Keratinocyte (primary cell): ENCODE data around the gene SCAF8. TPM values are rescaled to one million over a fixed set of nuclear protein-coding genes. Genes with fewer than 3 reads are reported as not detected.

ENCODE experiments used
- DNase-seq: peaks from one replicate; pipeline ENCODE4 v3.0.0-alpha.2; 2011; ENCODE audit warnings: low read depth, missing footprints, low spot score
- FAIRE-seq: peaks from 2 replicates; lab custom pipeline; 2011; peaks lifted over from hg19 to GRCh38; lab: Jason Lieb, UNC
- H2AFZ ChIP-seq: 2 replicates; pipeline ENCODE4 v1.6.0; 2012; ENCODE audit warnings: low read length, control low read depth, inconsistent platforms; ENCODE audit not compliant: control insufficient read depth
- H3K27ac ChIP-seq: 2 replicates; pipeline ENCODE4 v1.5.1; 2011; ENCODE audit warnings: low read length; ENCODE audit not compliant: control insufficient read depth, insufficient read depth
- H3K27me3 ChIP-seq: 3 replicates; pipeline ENCODE4 v1.6.0; 2011; ENCODE audit warnings: low read length; ENCODE audit not compliant: control insufficient read depth, insufficient read depth; ENCODE audit errors: extremely low read depth
- H3K36me3 ChIP-seq, 2 experiments: 2 replicates in 1 of 2; 3 replicates in 1 of 2; pipeline ENCODE4 v1.5.1; 2011; ENCODE audit warnings: low read length in 2 of 2, mild to moderate bottlenecking in 1 of 2; ENCODE audit not compliant: control insufficient read depth in 2 of 2, insufficient read depth in 2 of 2; ENCODE audit errors: extremely low read depth in 1 of 2
- H3K4me1 ChIP-seq: 3 replicates; pipeline ENCODE4 v1.5.1; 2011; ENCODE audit warnings: low read length; ENCODE audit not compliant: control insufficient read depth, insufficient read depth; ENCODE audit errors: extremely low read depth
- H3K4me2 ChIP-seq: 3 replicates; pipeline ENCODE4 v1.6.0; 2011; ENCODE audit warnings: low read depth, low read length; ENCODE audit not compliant: control insufficient read depth, insufficient read depth; ENCODE audit errors: extremely low read depth
- H3K4me3 ChIP-seq, 3 experiments: fragments of 200-600 bp in 1 of 3; sonication (generic) in 1 of 3; 2 replicates in 2 of 3; 3 replicates in 1 of 3; pipeline ENCODE4 v1.5.1; 2011 to 2016; ENCODE audit warnings: low read length in 3 of 3, mild to moderate bottlenecking in 3 of 3, control low read depth in 2 of 3, inconsistent platforms in 1 of 3, low read depth in 1 of 3, mixed read lengths in 1 of 3, mixed run types in 1 of 3, moderate library complexity in 1 of 3; ENCODE audit not compliant: control insufficient read depth in 2 of 3, insufficient read depth in 2 of 3; ENCODE audit errors: extremely low read depth in 1 of 3
- H3K79me2 ChIP-seq: 2 replicates; pipeline ENCODE4 v1.6.0; 2012; ENCODE audit warnings: low read length; ENCODE audit not compliant: control insufficient read depth, insufficient read depth
- H3K9ac ChIP-seq: 3 replicates; pipeline ENCODE4 v1.6.0; 2011; ENCODE audit warnings: low read length; ENCODE audit not compliant: control insufficient read depth, insufficient read depth; ENCODE audit errors: extremely low read depth
- H3K9me1 ChIP-seq: 3 replicates; pipeline ENCODE4 v1.6.0; 2011; ENCODE audit warnings: low read length; ENCODE audit not compliant: control insufficient read depth, insufficient read depth; ENCODE audit errors: extremely low read depth
- H3K9me3 ChIP-seq: 2 replicates; pipeline ENCODE4 v1.5.1; 2012; ENCODE audit warnings: low read depth, low read length; ENCODE audit not compliant: control insufficient read depth
- H4K20me1 ChIP-seq: 3 replicates; pipeline ENCODE4 v1.6.0; 2011; ENCODE audit warnings: low read length; ENCODE audit not compliant: control insufficient read depth, insufficient read depth; ENCODE audit errors: extremely low read depth
- EZH2 ChIP-seq: IDR thresholded peaks from one replicate; pipeline ENCODE4 v1.6.1; 2012; ENCODE audit warnings: inconsistent platforms, mild to moderate bottlenecking, low read length, moderate library complexity
- dilution Hi-C: fragments of 300-500 bp; cut with MboI; formaldehyde crosslinking; loops from one replicate; pipeline ENCODE4 v1.7.0; 2020; ENCODE audit warnings: low sequenced_read_pairs; ENCODE audit not compliant: extremely low pct_ligation_motif_present
- polyA plus RNA-seq, 5 experiments: library from polyadenylated mRNA; depleted of rRNA in 3 of 5; stranded (reverse) in 3 of 5; stranded (forward) in 1 of 5; unstranded in 1 of 5; fragments of >200 nt; gene quantifications; 1 replicate in 1 of 5; 2 replicates in 3 of 5; 3 replicates in 1 of 5; pipeline versions ENCODE4 v1.2.1 to v1.2.3, GENCODE V29; 2011 to 2012; ENCODE audit warnings: missing spikeins in 2 of 5, low read depth in 1 of 5, low replicate concordance in 1 of 5
- TF ChIP-seq, protein P1 (sequence below), 3 experiments: IDR thresholded peaks in 1 of 3; conservative IDR thresholded peaks in 1 of 3; optimal IDR thresholded peaks in 1 of 3; 2 replicates in 2 of 3; 3 replicates in 1 of 3; pipeline versions ENCODE3 to v1.5.1; 2011; ENCODE audit warnings: low read length in 3 of 3, mild to moderate bottlenecking in 3 of 3, moderate library complexity in 2 of 3, control low read depth in 1 of 3, inconsistent platforms in 1 of 3; ENCODE audit not compliant: insufficient read depth in 2 of 3; ENCODE audit errors: extremely low read depth in 1 of 3

The SCAF8 gene
- polyA plus RNA-seq, 1 donor (not counting 4 experiments of a cell fraction or from before 2014, with no cell fraction given): 19.1 TPM

DNA sequence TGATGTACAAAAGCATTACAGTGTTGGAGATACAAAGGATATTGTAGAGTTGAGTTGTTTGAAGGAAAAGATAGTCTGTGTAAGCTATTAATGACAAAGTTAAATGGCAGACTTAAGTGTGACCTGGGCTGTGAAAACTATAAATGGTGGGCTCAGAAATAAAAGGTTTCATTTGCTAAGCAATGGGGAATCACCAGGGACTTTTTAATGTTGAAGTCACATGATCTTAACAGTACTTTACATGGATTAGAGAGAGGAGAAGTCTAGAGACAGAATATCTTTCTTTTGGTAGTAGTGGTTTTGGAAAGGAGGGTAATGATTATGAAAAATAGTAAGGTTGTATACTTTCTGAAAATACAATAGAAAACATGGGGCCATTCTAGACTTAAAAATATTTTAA lies 67.1 kb downstream of the SCAF8 start:
- Histone ChIP-seq H4K20me1 (no peaks in the 10 kb centered on the region), H3K36me3 (peaks cover 1 to 3% of the 10 kb centered on the region in 2 experiments), H3K9me1 (no peaks in the 10 kb centered on the region), H3K9ac (no peak overlapping the region), H3K27ac (no peak overlapping the region), H2AFZ (no peak overlapping the region), H3K4me3 (no peak overlapping the region), H3K4me2 (no peak overlapping the region), H3K79me2 (peaks cover 10% of the 10 kb centered on the region), H3K4me1 (no peaks in the 10 kb centered on the region), H3K27me3 (no peaks in the 10 kb centered on the region), H3K9me3 (no peaks in the 10 kb centered on the region)
- TF ChIP-seq EZH2: no peak
- TF ChIP-seq, protein P1, sequence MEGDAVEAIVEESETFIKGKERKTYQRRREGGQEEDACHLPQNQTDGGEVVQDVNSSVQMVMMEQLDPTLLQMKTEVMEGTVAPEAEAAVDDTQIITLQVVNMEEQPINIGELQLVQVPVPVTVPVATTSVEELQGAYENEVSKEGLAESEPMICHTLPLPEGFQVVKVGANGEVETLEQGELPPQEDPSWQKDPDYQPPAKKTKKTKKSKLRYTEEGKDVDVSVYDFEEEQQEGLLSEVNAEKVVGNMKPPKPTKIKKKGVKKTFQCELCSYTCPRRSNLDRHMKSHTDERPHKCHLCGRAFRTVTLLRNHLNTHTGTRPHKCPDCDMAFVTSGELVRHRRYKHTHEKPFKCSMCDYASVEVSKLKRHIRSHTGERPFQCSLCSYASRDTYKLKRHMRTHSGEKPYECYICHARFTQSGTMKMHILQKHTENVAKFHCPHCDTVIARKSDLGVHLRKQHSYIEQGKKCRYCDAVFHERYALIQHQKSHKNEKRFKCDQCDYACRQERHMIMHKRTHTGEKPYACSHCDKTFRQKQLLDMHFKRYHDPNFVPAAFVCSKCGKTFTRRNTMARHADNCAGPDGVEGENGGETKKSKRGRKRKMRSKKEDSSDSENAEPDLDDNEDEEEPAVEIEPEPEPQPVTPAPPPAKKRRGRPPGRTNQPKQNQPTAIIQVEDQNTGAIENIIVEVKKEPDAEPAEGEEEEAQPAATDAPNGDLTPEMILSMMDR (optimal IDR thresholded peaks at IDR 0.05 in 1 of 3, IDR thresholded peaks at IDR 0.05 in 1 of 3, conservative IDR thresholded peaks at IDR 0.05 in 1 of 3; ENCODE audit: extremely low read depth in 1 of 3, insufficient read depth in 2 of 3, low read length in 3 of 3): no peak
- no peak for FAIRE-seq
- DNase-seq: no peak
- dilution Hi-C loops: no loop called here

DNA sequence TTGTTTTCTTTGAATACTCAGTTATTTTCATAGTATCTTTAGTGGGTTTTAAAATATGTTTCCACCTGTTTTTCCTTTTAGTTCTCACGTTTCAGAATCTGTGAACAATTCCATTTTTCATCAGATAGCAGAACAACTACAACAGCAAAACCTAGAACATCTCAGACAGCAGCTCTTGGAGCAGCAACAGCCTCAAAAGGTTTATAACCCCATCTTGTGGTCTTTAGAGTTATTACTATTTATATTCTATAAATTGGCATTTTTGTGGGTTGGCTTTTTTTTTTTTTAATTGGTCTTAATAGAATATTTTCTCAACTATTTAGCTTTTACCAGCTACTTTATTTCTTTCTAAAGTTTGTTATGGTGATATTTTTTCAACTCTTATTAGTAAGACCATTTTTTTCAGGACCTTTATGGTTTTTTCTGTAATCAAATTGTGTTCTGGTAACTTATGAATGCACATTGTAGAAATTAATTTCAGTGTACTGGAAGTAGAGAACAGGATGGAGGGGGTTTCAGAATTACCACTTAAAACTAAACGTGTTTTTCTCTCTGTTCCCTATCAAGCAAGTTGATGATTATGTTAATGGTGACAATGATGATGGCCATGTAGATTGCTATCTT lies 72.2 kb downstream of the SCAF8 start:
- no peaks in the 10 kb centered on the region for H3K27me3 ChIP-seq
- no peak overlapping the region for H3K4me3 ChIP-seq
- TF ChIP-seq EZH2: no peak
- TF ChIP-seq, protein P1 (optimal IDR thresholded peaks at IDR 0.05 in 1 of 3, IDR thresholded peaks at IDR 0.05 in 1 of 3, conservative IDR thresholded peaks at IDR 0.05 in 1 of 3; ENCODE audit: extremely low read depth in 1 of 3, insufficient read depth in 2 of 3, low read length in 3 of 3): peak in 2 of 3 experiments; percentile 17 to 34
- H3K4me2 ChIP-seq: no peak overlapping the region
- no peaks in the 10 kb centered on the region for H3K9me1 ChIP-seq
- DNase-seq (no peak), FAIRE-seq (peak; percentile 32)
- no peaks in the 10 kb centered on the region for H4K20me1 ChIP-seq
- dilution Hi-C loops: no loop called here
- no peaks in the 10 kb centered on the region for H3K4me1 ChIP-seq
- H3K27ac ChIP-seq: no peak overlapping the region
- H3K9me3 ChIP-seq: no peaks in the 10 kb centered on the region
- H2AFZ ChIP-seq: no peak overlapping the region
- peaks cover 3% of the 10 kb centered on the region for H3K79me2 ChIP-seq
- no peak overlapping the region for H3K9ac ChIP-seq
- H3K36me3 ChIP-seq: peaks cover 9 to 18% of the 10 kb centered on the region in 2 experiments
